HepG2 (cell line): ENCODE data around the gene SMIM10L1.

ENCODE experiments used
- CEBPZ ChIP-seq: IDR thresholded peaks from 2 replicates; pipeline ENCODE4 v1.6.1; 2012; ENCODE audit warnings: low read length, improper control_type of control experiment
- JUNB ChIP-seq: sonication (generic); formaldehyde crosslinking; IDR thresholded peaks from 2 replicates; pipeline ENCODE4 v1.8.0; 2022; ENCODE audit warnings: missing genetic modification reagents, mild to moderate bottlenecking, borderline replicate concordance
- NPAS2 ChIP-seq: sonication (generic); formaldehyde crosslinking; IDR thresholded peaks from 2 replicates; pipeline ENCODE4 v1.8.0; 2022; ENCODE audit warnings: mild to moderate bottlenecking, missing genetic modification reagents, borderline replicate concordance
- SMC3 ChIP-seq: IDR thresholded peaks from 2 replicates; pipeline ENCODE4 v1.6.1; 2011; ENCODE audit warnings: low read length, improper control_type of control experiment
- TAF1 ChIP-seq: sonication (generic); formaldehyde crosslinking; IDR thresholded peaks from 2 replicates; pipeline ENCODE4 v1.4.0; 2020; ENCODE audit warnings: missing genetic modification reagents
- TF ChIP-seq, protein P1 (sequence below): sonication (generic); formaldehyde crosslinking; IDR thresholded peaks from 2 replicates; pipeline ENCODE4 v1.5.0; 2020; ENCODE audit warnings: mild to moderate bottlenecking, missing genetic modification reagents, moderate library complexity

GRCh38 chr12:11133162-11133561, 37.8 kb upstream of the SMIM10L1 start:
- TF ChIP-seq SMC3 (no peak), JUNB (CRISPR knock-in tag) (no peak), TAF1 (CRISPR knock-in tag) (no peak), CEBPZ (no peak), NPAS2 (CRISPR knock-in tag) (no peak)
- TF ChIP-seq, protein P1, sequence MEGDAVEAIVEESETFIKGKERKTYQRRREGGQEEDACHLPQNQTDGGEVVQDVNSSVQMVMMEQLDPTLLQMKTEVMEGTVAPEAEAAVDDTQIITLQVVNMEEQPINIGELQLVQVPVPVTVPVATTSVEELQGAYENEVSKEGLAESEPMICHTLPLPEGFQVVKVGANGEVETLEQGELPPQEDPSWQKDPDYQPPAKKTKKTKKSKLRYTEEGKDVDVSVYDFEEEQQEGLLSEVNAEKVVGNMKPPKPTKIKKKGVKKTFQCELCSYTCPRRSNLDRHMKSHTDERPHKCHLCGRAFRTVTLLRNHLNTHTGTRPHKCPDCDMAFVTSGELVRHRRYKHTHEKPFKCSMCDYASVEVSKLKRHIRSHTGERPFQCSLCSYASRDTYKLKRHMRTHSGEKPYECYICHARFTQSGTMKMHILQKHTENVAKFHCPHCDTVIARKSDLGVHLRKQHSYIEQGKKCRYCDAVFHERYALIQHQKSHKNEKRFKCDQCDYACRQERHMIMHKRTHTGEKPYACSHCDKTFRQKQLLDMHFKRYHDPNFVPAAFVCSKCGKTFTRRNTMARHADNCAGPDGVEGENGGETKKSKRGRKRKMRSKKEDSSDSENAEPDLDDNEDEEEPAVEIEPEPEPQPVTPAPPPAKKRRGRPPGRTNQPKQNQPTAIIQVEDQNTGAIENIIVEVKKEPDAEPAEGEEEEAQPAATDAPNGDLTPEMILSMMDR (CRISPR knock-in tag), result no peak
